GM21786 (cell line): Measurements from ENCODE around the gene PSD4.
A peak's percentile ranks its signal among the peaks of the same experiment; 100 is the strongest.

Experiments used
- ATAC-seq: cut with Tn5 transposase; IDR thresholded peaks from one replicate; pipeline ENCODE4 v1.9.1; 2021; ENCODE audit not compliant: unreplicated experiment

The PSD4 gene

GRCh38 chr2:113203217-113203530, 29.4 kb downstream of the PSD4 start:
- no peak for ATAC-seq

- ATAC-seq: peak; percentile 64
These were observed 30.2 kb downstream of the PSD4 start for GRCh38 chr2:113203901-113204519.

- no peak for ATAC-seq
These were observed 32.5 kb downstream of the PSD4 start for GRCh38 chr2:113206251-113206650.

- ATAC-seq: no peak
These were observed 33.2 kb downstream of the PSD4 start for GRCh38 chr2:113207021-113207420.

- no peak for ATAC-seq
These were observed 34.6 kb downstream of the PSD4 start for GRCh38 chr2:113208396-113208795.

GRCh38 chr2:113209011-113209645, 35.4 kb downstream of the PSD4 start:
- no peak for ATAC-seq

- ATAC-seq: no peak
These were observed 35.9 kb downstream of the PSD4 start for GRCh38 chr2:113209646-113210171.

- no peak for ATAC-seq
These were observed 37.7 kb downstream of the PSD4 start for GRCh38 chr2:113211226-113212105.

- no peak for ATAC-seq
These were observed 38.7 kb downstream of the PSD4 start for GRCh38 chr2:113212245-113213060.

- ATAC-seq: no peak
These were observed 39.5 kb downstream of the PSD4 start for GRCh38 chr2:113213061-113213930.

GRCh38 chr2:113214141-113214540, 40.4 kb downstream of the PSD4 start:
- no peak for ATAC-seq

- no peak for ATAC-seq
These were observed 41.3 kb downstream of the PSD4 start for GRCh38 chr2:113215056-113215455.

- no peak for ATAC-seq
These were observed 42.5 kb downstream of the PSD4 start for GRCh38 chr2:113216321-113216720.

- no peak for ATAC-seq
These were observed 43.2 kb downstream of the PSD4 start for GRCh38 chr2:113216891-113217454.

- ATAC-seq: no peak
These were observed 43.9 kb downstream of the PSD4 start for GRCh38 chr2:113217455-113218282.

- ATAC-seq: peak; percentile 51
These were observed 44.7 kb downstream of the PSD4 start for GRCh38 chr2:113218283-113219091.

- no peak for ATAC-seq
These were observed 45.3 kb downstream of the PSD4 start for GRCh38 chr2:113219092-113219441.

- ATAC-seq: no peak
These were observed 45.7 kb downstream of the PSD4 start for GRCh38 chr2:113219525-113219888.
